Panc1 (cell line): Measurements from ENCODE around the gene DDAH2. TPM values are rescaled to one million over a fixed set of nuclear protein-coding genes. Genes with fewer than 3 reads are reported as not detected.

Experiments used
- ATAC-seq: fragments of 200-7000 bp; cut with Tn5 transposase; 2 replicates; pipeline ENCODE4 v1.9.1; 2020; ENCODE audit warnings: mild to moderate bottlenecking, moderate library complexity
- BruUV-seq: library from RNA; stranded (reverse); fragments of 400-500 nt; replicated peaks from 2 replicates; lab custom pipeline; 2021; lab: Mats Ljungman, UMichigan
- CTCF ChIA-PET: fragments of 300-600 bp; sonication (Branson Sonifier 250); formaldehyde crosslinking; loops from one replicate; lab custom pipeline; 2022; ENCODE audit warnings: antibody characterized with exemption; lab: Charles Lee
- POLR2A ChIA-PET: fragments of 300-600 bp; sonication (Branson Sonifier 250); formaldehyde crosslinking; loops from one replicate; lab custom pipeline; 2022; ENCODE audit warnings: antibody characterized with exemption; lab: Charles Lee
- DNase-seq: peaks from one replicate; pipeline ENCODE4 v3.0.0-alpha.2; 2010; ENCODE audit warnings: low read depth, low spot score
- H3K27ac ChIP-seq: 2 replicates; pipeline ENCODE4 v1.5.1; 2011; ENCODE audit warnings: mild to moderate bottlenecking, low read length, inconsistent platforms
- H3K27me3 ChIP-seq: fragments of 200-500 bp; sonication (Bioruptor generic); 2 replicates; pipeline ENCODE4 v1.6.0; 2014; ENCODE audit warnings: low read length, inconsistent platforms; ENCODE audit not compliant: control insufficient read depth, insufficient read depth
- H3K36me3 ChIP-seq: fragments of 200-500 bp; sonication (Bioruptor generic); 2 replicates; pipeline ENCODE4 v1.5.1; 2014; ENCODE audit warnings: inconsistent platforms, mild to moderate bottlenecking, low read length, moderate library complexity; ENCODE audit not compliant: control insufficient read depth, insufficient read depth
- H3K4me1 ChIP-seq: 2 replicates; pipeline ENCODE4 v1.5.1; 2011; ENCODE audit warnings: inconsistent platforms, mild to moderate bottlenecking, low read length, moderate library complexity; ENCODE audit not compliant: control insufficient read depth, insufficient read depth
- H3K4me3 ChIP-seq, 2 experiments: 2 replicates each; pipeline ENCODE4 v1.5.1; 2011 to 2012; ENCODE audit warnings: low read depth in 2 of 2, low read length in 2 of 2, mild to moderate bottlenecking in 2 of 2, inconsistent platforms in 1 of 2, moderate library complexity in 1 of 2
- H3K9me3 ChIP-seq: fragments of 200-500 bp; sonication (Bioruptor generic); 2 replicates; pipeline ENCODE4 v1.5.1; 2014; ENCODE audit warnings: low read depth, mild to moderate bottlenecking, inconsistent platforms, low read length, moderate library complexity; ENCODE audit not compliant: control insufficient read depth, insufficient read depth
- POLR2AphosphoS5 ChIP-seq: IDR thresholded peaks from 2 replicates; pipeline ENCODE4 v1.6.1; 2012; ENCODE audit warnings: mild to moderate bottlenecking, low read depth, low read length, moderate library complexity
- SIN3A ChIP-seq: IDR thresholded peaks from 2 replicates; pipeline ENCODE4 v1.6.1; 2012; ENCODE audit warnings: low read depth, mild to moderate bottlenecking, low read length, moderate library complexity, borderline replicate concordance; ENCODE audit not compliant: insufficient read depth
- TCF7L2 ChIP-seq: IDR thresholded peaks from 2 replicates; pipeline ENCODE4 v1.6.1; 2011; ENCODE audit warnings: mild to moderate bottlenecking, low read depth, low read length, inconsistent platforms
- in situ Hi-C: cut with HindIII; loops from 2 replicates; pipeline ENCODE4 v1.10.0; 2016; ENCODE audit warnings: low sequenced_read_pairs, low pct_unique_long_range_greater_than_20kb
- intact Hi-C: fragments of 100-400 bp; cut with micrococcal nuclease; formaldehyde crosslinking; loops from one replicate; pipeline ENCODE4 v1.10.0; 2022; ENCODE audit not compliant: unreplicated experiment
- total RNA-seq: library from RNA; stranded (reverse); gene quantifications from one replicate; pipeline ENCODE4 v1.2.1, GENCODE V29; 2021; ENCODE audit not compliant: unreplicated experiment
- TF ChIP-seq, protein P1 (sequence below), 2 experiments: IDR thresholded peaks; 2 replicates each; pipeline ENCODE4 v1.6.1; 2011 to 2012; ENCODE audit warnings: low read depth in 2 of 2, control low read depth in 1 of 2, low read length in 1 of 2, mild to moderate bottlenecking in 1 of 2, moderate library complexity in 1 of 2; ENCODE audit not compliant: insufficient read depth in 1 of 2
- TF ChIP-seq, protein P2 (sequence below): fragments of 450-650 bp; IDR thresholded peaks from 2 replicates; pipeline ENCODE4 v1.5.1; 2017; ENCODE audit warnings: mild to moderate bottlenecking

The DDAH2 gene
- total RNA-seq, 1 experiment from 2014 or later, result 104 TPM

DNA sequence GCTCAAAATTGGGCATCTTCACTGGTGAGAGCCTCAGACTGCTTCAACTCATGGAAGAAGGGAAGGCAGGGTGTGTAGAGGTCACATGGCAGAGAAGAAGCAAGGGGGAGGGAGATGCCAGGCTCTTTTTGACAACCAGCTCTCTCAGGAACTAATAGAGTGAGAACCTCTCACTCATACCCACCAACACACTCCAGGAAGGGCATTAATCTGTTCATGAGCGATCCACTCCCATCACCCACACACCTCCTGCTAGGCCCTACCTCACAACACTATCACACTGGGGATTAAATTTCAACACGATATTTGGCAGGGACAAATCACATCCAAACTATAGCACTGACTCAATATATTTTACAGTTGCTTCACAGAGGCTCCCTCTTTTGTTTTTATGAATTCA, 12.7 kb upstream of the DDAH2 start:
- ATAC-seq (no peak), DNase-seq (no peak)
- Histone ChIP-seq H3K9me3 (no peaks in the 10 kb centered on the region), H3K4me1 (peaks cover 27% of the 10 kb centered on the region), H3K4me3 (no peak overlapping the region), H3K27me3 (no peaks in the 10 kb centered on the region), H3K27ac (no peak overlapping the region), H3K36me3 (no peaks in the 10 kb centered on the region)
- in situ Hi-C loops (no loop called here), intact Hi-C loops (no loop called here)
- no peak for TF ChIP-seq POLR2AphosphoS5
- ChIA-PET POLR2A (interaction anchor here (0.5 to 0.6 kb wide), 2 partner anchors 61 to 897 kb away, joined by 7 to 11 read pairs; partner anchors contain the start of gene LY6G5C), CTCF (no interaction called here)
- TSS peak; percentile 32 for BruUV-seq

DNA sequence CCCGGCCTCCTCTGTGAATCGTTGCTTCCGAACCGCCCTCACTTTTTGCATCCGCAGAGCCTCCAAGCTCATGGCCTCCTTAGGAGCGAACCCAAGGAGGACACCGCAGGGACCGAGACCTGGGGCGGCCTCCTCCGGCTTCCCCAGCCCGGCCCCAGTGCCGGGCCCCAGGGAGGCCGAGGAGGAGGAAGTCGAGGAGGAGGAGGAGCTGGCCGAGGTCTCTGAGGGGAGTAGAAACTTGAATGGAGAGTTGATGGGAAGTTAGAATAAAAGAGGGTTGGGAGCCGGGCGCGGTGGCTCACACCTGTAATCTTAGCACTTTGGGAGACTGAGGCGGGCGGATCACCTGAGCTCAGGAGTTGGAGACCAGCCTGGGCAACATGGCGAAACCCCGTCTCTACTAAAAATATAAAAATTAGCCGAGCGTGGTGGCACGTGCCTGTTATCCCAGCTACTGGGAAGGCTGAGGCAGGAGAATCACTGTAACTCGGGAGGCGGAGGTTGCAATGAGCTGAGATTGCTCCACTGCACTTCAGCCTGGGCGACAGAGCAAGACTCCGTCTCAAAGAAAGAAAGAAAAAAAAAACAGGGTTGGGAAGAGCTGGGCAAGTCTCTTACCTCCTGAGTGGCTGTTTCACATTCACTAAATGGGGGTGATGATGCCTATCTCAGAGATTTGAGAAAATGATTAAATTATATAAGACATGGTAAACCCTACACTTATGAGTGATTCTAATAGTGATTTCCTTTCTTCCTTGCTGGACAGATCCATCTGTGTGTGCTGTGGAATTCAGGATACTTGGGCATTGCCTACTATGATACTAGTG, 11.5 kb upstream of the DDAH2 start:
- no peaks in the 10 kb centered on the region for H3K9me3 ChIP-seq
- ChIA-PET CTCF (no interaction called here), POLR2A (interaction anchor here (1.5 kb wide), 1 partner anchor 10 kb away, joined by 5 read pairs; no protein-coding TSS in a partner anchor)
- peaks cover 32% of the 10 kb centered on the region for H3K4me1 ChIP-seq
- ATAC-seq, result no peak
- H3K27ac ChIP-seq, result peak overlapping the region; percentile 85
- H3K36me3 ChIP-seq, result peaks cover 4% of the 10 kb centered on the region; the same call in 1 of the 2 replicates
- H3K27me3 ChIP-seq, result no peaks in the 10 kb centered on the region
- no TSS peak for BruUV-seq
- DNase-seq, result no peak
- peak overlapping the region; percentile 79 to 90 for H3K4me3 ChIP-seq
- no peak for TF ChIP-seq SIN3A
- TF ChIP-seq POLR2AphosphoS5, result 0 out of 2 replicates have a peak, but pooled peaks have one; percentile 16
- TF ChIP-seq TCF7L2, result no peak
- TF ChIP-seq, protein P1, sequence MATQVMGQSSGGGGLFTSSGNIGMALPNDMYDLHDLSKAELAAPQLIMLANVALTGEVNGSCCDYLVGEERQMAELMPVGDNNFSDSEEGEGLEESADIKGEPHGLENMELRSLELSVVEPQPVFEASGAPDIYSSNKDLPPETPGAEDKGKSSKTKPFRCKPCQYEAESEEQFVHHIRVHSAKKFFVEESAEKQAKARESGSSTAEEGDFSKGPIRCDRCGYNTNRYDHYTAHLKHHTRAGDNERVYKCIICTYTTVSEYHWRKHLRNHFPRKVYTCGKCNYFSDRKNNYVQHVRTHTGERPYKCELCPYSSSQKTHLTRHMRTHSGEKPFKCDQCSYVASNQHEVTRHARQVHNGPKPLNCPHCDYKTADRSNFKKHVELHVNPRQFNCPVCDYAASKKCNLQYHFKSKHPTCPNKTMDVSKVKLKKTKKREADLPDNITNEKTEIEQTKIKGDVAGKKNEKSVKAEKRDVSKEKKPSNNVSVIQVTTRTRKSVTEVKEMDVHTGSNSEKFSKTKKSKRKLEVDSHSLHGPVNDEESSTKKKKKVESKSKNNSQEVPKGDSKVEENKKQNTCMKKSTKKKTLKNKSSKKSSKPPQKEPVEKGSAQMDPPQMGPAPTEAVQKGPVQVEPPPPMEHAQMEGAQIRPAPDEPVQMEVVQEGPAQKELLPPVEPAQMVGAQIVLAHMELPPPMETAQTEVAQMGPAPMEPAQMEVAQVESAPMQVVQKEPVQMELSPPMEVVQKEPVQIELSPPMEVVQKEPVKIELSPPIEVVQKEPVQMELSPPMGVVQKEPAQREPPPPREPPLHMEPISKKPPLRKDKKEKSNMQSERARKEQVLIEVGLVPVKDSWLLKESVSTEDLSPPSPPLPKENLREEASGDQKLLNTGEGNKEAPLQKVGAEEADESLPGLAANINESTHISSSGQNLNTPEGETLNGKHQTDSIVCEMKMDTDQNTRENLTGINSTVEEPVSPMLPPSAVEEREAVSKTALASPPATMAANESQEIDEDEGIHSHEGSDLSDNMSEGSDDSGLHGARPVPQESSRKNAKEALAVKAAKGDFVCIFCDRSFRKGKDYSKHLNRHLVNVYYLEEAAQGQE (IDR thresholded peaks at IDR 0.05; ENCODE audit: insufficient read depth in 1 of 2, low read depth in 2 of 2, low read length in 1 of 2), result peak in 1 of 2 experiments; percentile 43; a peak in 1 of 4 replicates
- TF ChIP-seq, protein P2, sequence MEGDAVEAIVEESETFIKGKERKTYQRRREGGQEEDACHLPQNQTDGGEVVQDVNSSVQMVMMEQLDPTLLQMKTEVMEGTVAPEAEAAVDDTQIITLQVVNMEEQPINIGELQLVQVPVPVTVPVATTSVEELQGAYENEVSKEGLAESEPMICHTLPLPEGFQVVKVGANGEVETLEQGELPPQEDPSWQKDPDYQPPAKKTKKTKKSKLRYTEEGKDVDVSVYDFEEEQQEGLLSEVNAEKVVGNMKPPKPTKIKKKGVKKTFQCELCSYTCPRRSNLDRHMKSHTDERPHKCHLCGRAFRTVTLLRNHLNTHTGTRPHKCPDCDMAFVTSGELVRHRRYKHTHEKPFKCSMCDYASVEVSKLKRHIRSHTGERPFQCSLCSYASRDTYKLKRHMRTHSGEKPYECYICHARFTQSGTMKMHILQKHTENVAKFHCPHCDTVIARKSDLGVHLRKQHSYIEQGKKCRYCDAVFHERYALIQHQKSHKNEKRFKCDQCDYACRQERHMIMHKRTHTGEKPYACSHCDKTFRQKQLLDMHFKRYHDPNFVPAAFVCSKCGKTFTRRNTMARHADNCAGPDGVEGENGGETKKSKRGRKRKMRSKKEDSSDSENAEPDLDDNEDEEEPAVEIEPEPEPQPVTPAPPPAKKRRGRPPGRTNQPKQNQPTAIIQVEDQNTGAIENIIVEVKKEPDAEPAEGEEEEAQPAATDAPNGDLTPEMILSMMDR, result no peak
- intact Hi-C loops, result no loop called here
- in situ Hi-C loops, result no loop called here
